ENCODE measurements around the gene RNU5D-1.
"Not testable (repeated sequence)": the region's sequence is repeated elsewhere in the genome, so short reads cannot be mapped to it uniquely, and the experiment has no call there.

Gene RNU5D-1

GRCh38 chr1:44730741-44731512 is at the start of gene RNU5D-1:
RNU5D-1 (minus strand) TSS chr1:44731170.
- DNase-seq: peak; percentile 90

- no peak for DNase-seq
Measured at GRCh38 chr1:44780583-44781121, 49.7 kb upstream of the RNU5D-1 start.

- no peak for DNase-seq
Measured at GRCh38 chr1:44778705-44779576, 48.0 kb upstream of the RNU5D-1 start.

GRCh38 chr1:44777969-44778635 is 47.1 kb upstream of the RNU5D-1 start:
- DNase-seq: no peak

- DNase-seq: no peak
Measured at GRCh38 chr1:44777547-44777946, 46.6 kb upstream of the RNU5D-1 start.

GRCh38 chr1:44776730-44777068 is 45.7 kb upstream of the RNU5D-1 start:
- DNase-seq: no peak

- peak; percentile 50 for DNase-seq
Measured at GRCh38 chr1:44775930-44776729, 45.2 kb upstream of the RNU5D-1 start.

- DNase-seq: peak; percentile 89
Measured at GRCh38 chr1:44775078-44775929, 44.3 kb upstream of the RNU5D-1 start, which contains the start of gene RPS8. RPS8 (plus strand) TSS chr1:44775540; CDS start chr1:44775597, 57 bp downstream.

GRCh38 chr1:44766421-44766820 is 35.5 kb upstream of the RNU5D-1 start:
- DNase-seq: not testable (repeated sequence)

GRCh38 chr1:44760876-44761275 is 29.9 kb upstream of the RNU5D-1 start:
- DNase-seq: no peak

- DNase-seq: no peak
Measured at GRCh38 chr1:44759077-44759476, 28.1 kb upstream of the RNU5D-1 start.

- no peak for DNase-seq
Measured at GRCh38 chr1:44757420-44757819, 26.4 kb upstream of the RNU5D-1 start.

- no peak for DNase-seq
Measured at GRCh38 chr1:44747878-44748277, 16.9 kb upstream of the RNU5D-1 start.

- DNase-seq: no peak
Measured at GRCh38 chr1:44743211-44743610, 12.2 kb upstream of the RNU5D-1 start.

GRCh38 chr1:44740179-44740617 is 9.2 kb upstream of the RNU5D-1 start:
- DNase-seq: no peak

GRCh38 chr1:44739307-44740178 is 8.6 kb upstream of the RNU5D-1 start, which contains the start of gene KIF2C:
KIF2C (plus strand) TSS chr1:44739837; CDS start chr1:44739933, 96 bp downstream.
- DNase-seq: peak; percentile 97

- DNase-seq: not testable (repeated sequence)
Measured at GRCh38 chr1:44738953-44739306, 8.0 kb upstream of the RNU5D-1 start.

- no peak for DNase-seq
Measured at GRCh38 chr1:44735992-44736391, 5.0 kb upstream of the RNU5D-1 start.

GRCh38 chr1:44733784-44734183 is 2.8 kb upstream of the RNU5D-1 start:
- no peak for DNase-seq

GRCh38 chr1:44733365-44733764 is 2.4 kb upstream of the RNU5D-1 start:
- DNase-seq: no peak

Data from stimulated activated naive CD4-positive, alpha-beta T cell treated with Interleukin-2 at 50 U/mL for 16 hours (primary cell).